Effector CD8-positive, alpha-beta T cell (primary cell): Measurements from ENCODE around the gene SETBP1.

ENCODE experiments used
- DNase-seq: peaks from one replicate; lab custom pipeline; 2025; lab: John Stamatoyannopoulos, UW

Gene SETBP1

DNA sequence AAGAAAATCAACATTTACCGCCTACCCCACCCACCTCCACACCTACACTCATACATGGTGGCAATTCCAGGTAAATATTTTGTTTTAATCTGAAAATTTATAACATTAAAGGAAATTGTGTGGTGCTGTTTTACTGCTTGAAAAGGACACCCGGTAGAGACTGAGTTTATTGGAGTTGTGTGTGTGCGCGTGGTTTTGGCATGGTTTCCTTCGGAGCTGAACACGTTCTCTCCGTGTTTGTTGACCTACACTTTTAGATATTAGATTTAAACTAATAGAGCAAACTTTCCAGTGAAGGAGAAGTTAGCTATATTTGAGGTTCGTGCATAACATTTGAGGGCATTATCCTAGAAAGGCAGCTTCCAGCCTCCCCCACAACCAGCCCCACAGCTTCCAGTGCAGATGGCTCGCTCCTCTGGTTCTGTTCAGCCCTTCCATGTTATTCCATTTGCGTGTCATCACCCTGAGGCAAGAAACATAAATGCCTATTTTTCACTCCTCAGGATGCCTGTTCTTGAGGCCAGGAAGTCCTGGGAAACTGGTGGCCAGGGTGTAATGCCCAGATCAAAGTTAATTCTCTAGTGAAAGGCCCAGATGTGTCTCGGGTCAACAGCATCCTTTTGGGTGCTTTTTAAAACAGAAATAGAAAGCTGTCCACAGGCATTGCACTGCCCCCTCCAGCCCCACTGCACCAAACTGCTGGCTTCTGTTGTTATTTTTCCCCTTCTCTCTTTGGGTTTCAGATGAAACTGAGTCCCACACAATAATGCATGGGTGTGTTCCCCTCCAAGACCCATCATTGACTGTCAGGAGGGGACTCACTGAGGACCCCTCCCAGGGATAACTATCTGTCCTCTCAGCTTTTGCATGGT lies 190.2 kb downstream of the SETBP1 start:
- no peak for DNase-seq

DNA sequence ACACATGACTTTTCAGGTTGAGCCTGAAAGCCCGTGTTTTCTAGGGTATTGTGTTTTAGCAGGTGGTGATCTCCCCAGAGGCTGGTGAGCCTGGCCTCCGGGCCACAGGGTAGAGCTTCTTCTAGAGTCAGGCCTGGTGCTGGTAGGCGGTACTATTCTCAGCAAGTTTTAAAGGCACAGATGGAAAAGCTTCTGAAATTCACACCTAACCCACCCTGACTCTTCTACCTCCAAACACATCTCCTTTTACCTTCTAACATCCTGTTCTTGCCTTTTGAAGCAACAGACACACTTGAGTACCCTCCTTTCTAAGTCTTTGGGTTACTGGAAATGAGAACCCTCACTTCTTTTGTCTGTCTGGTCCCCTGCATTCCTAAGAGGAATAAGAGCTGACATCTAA lies 191.1 kb downstream of the SETBP1 start:
- DNase-seq = no peak

DNA sequence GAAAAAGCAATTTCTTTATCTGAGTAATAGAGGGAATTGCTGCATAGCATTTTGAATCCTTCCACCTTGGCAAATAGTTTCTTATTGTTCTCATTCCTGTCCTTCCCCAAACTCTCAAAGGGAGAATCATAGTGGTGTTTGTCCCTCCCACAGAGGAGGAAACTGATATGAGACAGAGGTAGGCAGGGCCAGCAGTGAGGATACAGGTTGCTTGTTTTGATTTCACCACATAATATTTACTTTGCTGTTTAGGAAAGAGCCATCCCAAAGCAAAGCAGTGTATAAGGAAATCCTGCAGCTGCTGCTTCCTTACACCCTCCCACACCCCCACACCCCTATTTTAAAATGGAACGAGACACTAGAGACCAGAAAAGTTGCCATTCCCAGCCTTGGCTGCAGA lies 195.3 kb downstream of the SETBP1 start:
- DNase-seq = no peak

DNA sequence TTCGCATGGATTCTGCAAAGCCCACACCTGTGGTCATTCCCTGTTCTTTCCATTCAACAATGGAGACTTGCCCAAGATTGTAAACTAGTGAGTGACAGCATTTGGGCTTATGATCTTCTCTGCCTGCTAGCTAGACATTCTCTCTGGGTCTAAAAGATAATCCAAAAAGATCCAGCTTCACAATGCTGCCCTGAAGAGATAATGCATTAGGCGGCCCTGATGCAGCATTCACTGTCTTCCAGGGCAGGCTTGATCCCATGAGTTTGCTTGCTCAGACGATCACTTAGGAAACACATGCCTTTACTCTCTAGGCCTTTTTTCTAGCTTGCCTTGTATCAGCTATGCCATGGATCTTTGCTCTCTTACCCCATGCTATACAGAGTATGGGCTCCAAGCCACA lies 196.1 kb downstream of the SETBP1 start:
- no peak for DNase-seq

DNA sequence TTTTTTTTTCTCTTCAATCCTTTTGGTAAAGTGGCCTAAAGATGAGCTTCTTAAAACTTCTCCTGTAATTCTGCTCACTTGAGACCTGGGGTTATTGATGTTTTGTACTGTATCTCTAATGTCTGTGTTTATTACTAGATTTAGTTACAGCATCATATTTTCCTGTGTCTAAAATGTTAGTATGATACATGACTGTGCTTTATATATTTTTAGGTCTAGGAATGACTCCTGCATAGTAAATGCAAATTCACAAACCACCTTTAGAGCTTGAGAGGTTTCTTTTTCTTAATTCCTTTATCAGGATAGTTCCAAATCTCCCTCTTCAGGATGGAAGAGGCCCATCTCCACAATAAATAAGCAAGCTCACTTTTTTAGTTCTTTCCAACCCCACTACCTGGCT lies 197.6 kb downstream of the SETBP1 start:
- DNase-seq = no peak

DNA sequence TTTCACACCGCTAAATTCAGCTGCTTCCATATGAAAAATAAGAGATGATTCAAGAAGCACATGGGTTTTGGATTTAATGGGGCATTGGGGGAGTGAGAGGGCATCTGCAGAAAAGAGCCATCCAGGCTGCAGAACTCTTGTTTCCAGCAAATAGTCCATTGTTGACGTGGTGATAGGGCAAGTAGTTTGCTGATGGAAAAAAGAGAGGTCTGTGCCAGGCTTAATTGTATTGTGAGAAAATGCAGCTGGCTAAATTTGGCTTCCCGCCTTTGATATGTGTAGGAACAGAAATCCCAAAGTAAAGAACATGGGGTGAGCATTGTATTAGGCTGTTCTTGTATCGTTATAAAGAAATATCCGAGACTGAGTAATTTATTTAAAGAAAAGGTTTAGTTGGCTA lies 199.5 kb downstream of the SETBP1 start:
- no peak for DNase-seq

DNA sequence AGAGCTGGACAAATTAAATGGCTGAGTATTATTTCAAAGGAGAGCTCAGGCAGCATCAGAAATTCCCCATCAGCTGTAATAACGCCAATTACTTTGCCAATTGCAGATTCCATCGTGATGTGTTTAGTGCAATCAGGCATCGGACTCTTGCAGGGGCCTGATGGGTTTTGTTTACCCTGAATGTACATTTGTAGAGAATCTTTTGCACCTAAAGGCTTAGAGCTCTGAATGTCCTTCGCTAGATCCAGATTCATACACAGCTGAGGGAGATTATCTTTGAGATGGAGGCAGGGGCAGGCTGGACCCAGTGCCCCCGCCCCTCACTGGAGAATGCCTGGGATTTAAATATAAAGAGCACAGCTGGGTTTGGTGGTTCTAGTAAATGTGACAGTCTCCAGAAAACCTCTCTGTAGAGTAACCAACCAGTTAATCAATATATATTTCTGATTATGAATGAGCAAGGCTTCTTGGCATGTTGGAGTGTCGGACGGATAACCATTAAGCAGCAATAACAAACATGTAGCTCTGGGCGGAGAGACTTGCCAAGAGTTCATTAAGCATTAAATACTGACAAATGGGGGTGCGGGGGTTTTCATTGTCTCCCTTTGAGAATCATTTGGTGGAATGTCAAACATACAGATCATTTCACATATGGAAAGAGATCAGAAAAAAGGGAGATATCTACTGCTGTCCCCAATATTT lies 200.9 kb downstream of the SETBP1 start:
- no peak for DNase-seq

DNA sequence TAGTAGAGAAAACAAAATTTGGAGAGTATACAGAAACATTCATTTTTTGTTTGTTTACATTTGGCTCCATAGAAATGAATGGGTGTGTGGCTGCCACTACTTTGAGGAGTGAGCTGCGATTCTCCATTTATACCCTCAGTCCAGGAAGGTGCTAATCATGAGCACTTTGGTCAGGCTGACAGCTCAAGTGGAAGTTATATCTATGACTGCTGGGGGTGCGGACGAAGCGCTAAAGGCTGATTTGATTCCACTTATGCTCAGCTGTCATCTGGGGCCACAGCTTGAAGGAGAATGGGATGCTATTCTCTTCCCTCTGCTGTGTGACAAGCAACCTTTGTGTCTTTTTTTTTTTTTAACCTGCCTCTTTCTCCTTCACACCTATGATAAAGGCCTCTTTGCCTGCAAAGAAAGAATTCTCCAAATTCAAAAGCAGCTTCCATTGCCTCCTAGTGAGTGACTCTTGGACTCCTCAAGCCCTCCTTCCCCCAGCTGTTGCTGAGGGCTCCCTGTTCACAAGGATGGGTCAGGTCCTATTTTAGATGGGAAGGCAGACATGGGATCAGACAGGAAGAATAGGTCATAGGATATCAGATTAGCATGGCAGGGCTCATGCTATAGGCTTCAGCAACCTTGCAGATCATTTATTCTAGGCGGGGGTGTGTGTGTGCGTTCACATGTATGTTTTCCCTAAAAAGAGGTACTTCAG lies 201.6 kb downstream of the SETBP1 start:
- no peak for DNase-seq

DNA sequence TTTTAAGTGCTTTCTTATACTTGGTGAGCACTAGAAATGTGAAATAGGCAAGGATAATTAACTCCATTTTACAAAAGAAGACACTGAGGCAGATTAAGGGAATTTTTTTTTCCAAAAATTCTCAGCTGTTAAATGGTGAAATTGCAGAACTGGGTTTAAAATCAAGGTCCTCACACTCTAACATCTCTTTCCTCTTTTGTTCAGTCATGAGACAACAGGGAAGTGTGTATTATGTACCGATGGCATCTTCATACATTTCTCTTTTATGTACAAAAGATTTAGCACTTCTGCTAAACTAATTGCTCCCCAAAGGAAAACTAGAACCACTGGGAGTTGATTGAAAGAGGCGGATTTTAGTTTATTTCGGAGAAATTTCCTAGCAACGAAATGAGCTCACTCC lies 203.0 kb downstream of the SETBP1 start:
- DNase-seq = no peak

DNA sequence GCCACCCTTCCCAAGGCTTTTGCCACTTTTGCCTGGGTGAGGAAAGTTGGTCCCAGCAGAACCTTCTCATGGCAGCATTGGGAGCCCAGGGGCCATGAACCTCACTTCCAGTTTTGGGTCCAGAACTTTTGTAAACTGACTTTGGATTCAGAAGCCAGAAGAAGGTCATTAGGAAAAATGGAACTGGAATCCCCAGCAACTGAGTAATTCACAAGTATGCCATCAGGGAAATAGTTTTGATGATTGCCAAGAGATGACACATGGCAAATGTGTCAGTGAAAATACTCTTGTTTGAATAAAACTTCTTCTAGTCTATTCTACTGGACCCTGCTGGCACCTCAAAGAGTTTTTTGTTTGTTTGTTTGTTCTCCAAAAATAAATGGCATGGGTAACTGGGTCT lies 203.7 kb downstream of the SETBP1 start:
- DNase-seq = no peak

DNA sequence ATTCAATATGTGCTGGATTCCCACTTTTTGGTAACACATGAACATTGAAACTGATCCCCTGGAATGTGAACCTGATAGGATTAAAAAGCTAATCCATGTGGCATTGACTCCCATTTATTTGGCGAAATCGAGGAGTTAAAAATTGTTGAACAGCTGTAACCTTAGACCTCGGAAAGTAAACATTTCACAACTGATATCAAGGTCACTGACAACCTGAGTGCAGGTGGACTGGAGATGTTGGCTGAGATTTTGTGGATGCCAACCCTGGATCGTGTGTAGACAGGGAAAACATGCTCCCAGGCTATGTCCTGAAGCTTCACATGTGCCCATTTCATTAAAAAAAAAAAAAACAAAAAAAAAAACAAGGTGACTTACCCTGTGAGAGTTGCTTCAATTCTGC lies 204.8 kb downstream of the SETBP1 start:
- DNase-seq = no peak

DNA sequence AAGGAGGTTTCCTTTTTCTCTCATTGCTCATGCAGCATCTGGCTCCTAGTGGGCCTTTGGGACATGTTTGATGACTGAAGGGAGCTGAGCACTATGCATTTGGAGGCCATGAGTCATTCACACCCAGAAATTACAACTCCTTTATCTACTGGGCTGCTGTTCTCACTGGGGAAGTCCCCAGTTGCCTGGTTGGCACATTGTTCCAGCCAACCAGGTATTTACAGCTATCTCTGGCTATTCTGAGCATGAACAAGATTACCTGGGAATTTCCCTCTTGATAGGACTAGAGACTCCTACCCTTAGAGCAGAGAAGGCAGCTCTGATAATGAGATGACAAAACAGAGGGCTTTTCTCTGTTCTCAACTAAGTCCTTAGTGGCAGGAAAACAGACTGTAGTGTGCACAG lies 206.5 kb downstream of the SETBP1 start:
- DNase-seq = no peak

DNA sequence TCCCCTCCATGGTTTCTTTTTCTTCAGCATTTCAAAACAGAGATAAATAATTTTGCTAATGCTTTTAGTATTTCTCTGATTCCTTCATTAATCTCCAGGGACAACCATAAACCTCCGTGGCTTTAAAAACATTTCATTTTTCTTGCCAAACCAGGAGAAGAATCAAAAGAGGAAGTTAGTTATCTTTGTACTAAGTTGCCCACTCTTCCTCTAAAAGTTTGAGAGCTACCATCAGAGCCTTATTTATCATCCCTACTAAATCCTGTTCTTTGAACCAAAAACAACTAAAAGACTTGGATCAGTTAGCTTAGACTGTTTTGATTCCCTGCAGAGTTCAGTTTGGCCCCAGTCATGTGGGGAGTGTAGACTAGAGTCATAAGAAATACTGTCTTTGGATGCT lies 208.4 kb downstream of the SETBP1 start:
- DNase-seq = no peak

DNA sequence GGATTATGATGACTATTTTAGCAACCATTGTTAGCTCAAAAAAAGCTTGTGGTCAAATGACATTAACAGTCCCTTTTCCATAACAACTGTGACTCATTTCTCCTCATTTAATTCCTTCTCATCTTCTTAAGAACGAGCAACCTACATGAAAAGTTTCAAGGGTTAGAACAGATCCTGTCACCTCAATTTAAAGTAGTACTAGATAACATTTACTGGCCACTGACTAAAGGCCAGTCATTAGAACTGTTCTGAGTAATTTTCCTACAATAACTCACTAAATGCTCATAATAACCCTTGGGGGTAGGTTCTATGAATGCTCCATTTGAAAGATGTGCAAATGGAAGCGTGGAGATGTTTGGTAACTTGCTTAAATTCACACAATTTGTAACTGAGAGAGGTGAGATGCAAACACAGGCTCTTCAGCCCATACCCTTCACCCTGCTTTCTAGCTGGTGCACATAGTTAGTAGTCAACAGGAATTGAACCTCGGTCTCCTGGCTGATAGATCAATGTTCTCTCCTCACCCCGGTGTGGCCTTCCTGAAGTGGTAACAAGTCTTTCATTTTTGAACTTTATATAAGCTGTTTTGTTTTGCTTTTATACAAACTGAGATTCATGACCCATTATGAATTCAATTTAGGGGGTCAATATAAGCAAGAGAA lies 212.5 kb downstream of the SETBP1 start:
- no peak for DNase-seq

DNA sequence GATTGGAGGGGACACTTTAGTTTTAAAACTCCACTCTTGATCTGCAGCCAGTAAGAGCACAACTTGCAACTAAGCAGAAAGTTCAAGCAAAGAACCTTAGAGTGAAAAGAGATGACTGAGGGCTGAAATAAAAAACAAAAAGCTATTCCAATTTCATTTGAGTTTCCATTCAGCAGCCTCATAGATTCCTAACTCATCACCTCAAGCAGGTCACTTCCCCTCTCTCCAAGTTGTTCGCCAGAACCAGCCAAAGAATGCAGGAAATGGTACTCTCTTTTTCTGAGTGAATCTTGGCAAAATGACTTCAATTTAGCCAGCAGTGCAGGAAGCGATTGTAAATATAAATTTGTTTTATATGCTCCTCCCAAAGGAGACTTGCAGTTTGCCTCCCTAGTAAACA lies 213.3 kb downstream of the SETBP1 start:
- no peak for DNase-seq

DNA sequence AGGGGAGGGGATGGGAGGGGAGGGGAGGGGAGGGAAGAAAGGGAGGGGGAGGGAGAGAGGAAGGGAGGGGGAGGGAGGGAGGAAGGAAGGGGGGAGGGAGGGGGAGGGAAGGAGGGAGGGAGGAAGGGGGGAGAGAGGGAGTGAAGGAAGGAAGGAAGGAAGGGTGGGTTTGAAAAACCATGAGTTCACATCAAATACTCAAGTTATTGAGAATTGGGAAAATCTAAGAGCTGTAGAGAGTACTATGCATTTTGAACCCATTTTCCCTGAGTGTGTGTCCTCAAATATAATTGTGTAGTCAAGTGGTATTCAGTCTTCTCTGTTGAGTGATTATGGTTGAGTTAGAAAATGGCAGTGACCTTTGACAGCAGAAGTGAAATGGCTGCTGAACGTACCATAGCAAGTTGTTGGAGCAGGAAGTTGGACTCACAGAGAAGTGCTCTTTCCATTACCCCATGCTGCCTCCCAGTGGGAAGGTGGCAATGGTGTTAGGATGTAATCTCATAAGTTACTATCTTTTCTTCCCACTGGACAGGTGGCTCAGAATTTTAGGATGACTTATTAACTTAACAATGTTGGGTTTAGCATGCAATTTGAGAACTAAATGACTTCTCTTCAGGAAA lies 214.6 kb downstream of the SETBP1 start:
- no peak for DNase-seq

DNA sequence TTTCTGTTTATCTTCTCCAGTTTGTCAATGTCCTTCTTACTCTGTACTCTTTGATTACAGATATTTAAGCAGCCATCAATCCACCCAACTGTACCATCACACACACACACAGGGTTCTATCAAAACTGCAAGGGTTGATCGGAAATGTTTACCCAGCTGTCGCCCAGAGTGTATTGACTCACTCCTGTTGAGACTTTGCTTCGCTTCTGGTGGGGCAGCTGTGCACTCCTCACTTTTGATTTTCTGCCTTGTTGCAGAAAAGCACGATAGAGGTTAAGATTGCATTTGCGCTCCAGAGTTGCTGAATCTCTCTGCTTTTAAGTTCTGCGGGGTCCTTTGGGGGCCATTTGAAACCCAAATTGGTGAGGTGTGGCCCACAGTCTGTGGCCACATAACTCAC lies 216.2 kb downstream of the SETBP1 start:
- DNase-seq = no peak

DNA sequence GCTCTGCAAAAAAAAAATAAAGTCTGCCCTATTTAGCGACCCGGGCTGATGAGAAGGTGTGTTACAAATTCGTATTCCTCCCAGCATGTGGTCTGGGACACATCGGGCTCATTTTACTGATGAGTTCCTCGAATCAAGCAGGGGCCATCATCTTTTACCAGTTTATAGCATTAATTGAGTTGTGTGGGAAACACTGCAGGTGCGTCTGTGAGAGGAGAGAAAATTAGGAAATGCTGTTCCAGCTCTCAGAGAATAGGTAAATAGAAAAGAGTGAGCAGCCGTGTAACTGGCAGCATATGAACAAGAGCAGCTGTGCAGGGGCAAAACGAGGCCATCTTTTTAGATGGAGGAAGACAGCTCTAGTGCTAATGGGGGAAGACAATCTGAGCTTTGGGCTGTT lies 216.7 kb downstream of the SETBP1 start:
- no peak for DNase-seq

DNA sequence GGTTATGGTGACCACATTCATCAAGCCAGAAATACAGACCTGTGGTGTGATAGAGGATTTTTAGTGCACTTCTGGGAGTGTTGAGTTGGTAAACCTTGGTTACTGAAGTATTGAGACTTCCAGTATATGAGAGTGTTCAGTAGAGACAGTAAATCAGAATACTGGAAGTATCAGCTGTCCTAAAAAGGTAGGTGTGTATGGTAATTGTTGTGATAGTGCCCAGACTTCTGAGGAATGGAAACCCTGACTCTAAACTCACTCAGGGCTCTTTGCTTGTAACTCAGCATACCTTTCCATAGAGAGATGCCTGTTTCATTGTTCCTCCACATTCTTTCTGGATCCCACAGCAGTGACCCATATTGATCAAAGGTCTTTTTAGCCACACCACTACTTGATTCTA lies 217.1 kb downstream of the SETBP1 start:
- no peak for DNase-seq

DNA sequence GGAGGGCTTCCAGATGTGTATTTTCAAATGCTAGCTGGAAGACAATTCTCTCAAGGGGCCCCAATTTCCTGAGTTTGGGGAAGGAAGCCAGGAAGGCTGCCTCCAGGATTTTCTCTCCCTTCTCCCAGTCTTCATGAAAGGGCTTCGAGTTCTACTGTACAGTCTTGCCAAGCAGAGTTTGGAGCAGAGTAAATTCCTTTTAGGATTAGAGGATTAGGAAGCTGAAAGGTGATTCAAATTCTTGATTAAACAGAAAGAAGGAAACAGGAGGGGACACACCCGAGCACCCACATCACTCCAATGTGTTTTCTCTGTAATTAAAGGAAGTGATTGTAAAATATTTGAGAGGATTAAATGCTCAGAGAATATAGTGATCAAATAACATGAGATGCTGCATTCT lies 217.8 kb downstream of the SETBP1 start:
- no peak for DNase-seq

DNA sequence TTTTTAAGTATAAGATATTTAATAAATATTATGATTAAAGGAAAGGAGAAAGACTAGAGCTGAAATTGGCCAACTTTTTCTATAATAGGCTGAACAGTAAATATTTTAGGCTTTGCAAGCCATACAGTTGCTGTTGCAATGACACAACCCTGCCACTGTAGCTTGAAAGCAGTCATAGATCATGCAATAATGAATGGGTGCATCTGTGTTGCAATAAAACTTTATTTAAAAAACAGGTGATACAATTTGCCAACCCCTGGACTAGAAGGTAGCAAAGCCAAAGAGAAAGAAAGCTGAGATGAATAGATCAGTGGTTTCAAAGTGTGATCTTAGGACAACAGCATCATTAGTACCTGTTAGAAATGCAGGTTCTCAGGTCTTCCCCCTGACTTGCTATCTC lies 219.1 kb downstream of the SETBP1 start:
- no peak for DNase-seq

DNA sequence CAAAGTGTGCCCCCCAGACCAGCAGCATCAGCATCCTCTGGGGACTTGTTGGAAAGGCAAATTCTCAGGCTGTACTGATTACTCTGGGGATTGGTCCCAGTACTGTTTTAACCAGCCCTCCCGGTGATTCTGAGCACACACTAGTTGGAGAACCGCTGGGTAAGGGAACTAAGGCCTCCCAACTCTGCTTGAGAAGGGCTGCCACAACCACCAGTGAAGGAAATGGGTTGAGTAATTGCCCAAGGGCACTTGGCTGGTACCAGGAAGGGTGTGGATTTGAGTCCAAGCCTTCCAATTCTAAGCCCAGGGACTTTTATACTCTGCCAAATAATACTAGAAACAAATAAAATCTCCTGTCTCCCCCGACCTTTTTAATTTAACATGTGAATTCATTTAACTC lies 219.9 kb downstream of the SETBP1 start:
- DNase-seq = no peak
